Measurements from ENCODE around the gene NOL6.

Gene NOL6

DNA sequence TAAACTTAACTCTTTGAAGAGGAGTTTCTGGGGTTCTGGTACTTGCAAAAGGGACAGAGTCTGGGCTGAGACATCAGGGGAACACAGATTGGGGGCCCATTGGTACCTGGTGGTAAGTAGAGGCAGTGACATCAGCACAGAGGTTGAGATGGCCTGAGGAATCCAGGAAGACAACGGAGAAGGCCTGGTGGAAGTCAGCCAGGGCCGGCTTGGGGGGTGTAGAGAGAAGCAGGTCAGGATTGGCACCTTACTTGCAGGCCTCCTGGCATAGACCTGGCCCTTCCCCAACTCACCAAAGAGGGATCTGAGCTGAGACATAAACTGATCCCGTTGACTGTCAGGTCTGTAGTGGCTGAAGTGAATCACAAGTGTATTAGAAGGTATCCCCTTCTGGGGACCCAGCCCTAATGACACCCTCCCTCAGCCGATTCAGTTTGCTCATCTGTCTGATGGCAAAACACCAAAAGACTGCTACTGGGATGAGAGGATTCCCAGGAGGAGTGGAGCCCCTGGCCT is 5.5 kb downstream of the NOL6 start:
- no peak for DNase-seq (ENCODE audit: low read depth in 2 of 2)
- TF ChIP-seq, protein P1, sequence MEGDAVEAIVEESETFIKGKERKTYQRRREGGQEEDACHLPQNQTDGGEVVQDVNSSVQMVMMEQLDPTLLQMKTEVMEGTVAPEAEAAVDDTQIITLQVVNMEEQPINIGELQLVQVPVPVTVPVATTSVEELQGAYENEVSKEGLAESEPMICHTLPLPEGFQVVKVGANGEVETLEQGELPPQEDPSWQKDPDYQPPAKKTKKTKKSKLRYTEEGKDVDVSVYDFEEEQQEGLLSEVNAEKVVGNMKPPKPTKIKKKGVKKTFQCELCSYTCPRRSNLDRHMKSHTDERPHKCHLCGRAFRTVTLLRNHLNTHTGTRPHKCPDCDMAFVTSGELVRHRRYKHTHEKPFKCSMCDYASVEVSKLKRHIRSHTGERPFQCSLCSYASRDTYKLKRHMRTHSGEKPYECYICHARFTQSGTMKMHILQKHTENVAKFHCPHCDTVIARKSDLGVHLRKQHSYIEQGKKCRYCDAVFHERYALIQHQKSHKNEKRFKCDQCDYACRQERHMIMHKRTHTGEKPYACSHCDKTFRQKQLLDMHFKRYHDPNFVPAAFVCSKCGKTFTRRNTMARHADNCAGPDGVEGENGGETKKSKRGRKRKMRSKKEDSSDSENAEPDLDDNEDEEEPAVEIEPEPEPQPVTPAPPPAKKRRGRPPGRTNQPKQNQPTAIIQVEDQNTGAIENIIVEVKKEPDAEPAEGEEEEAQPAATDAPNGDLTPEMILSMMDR (IDR thresholded peaks at IDR 0.05; ENCODE audit: low read depth, low read length): no peak
- no peak overlapping the region for H3K4me3 ChIP-seq (replicated peaks in 1 of 2; ENCODE audit: low read depth in 2 of 2, low read length in 2 of 2)

DNA sequence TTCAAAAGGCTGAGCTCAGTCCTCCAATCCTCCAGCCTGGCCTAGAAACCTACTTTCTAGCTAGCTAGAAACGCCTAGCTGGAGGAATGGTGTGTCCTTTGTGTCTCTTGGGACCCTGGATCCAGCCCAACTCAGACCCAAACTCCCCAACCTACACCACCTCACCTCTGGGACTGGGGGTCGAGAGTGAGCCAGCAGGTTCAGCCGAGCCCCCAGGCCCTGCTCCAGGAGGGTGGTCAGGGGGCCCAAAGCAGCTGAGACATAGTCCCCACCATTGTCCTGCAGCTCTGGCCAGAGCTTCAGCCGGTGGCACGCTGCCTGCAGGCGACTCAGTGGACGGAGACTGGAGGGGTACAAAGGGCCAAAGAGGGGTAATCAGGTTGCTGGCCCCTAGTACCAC is 6.2 kb downstream of the NOL6 start:
- no peak overlapping the region for H3K4me3 ChIP-seq (replicated peaks in 1 of 2; ENCODE audit: low read depth in 2 of 2, low read length in 2 of 2)
- TF ChIP-seq, protein P1 (IDR thresholded peaks at IDR 0.05; ENCODE audit: low read depth, low read length): no peak
- DNase-seq (ENCODE audit: low read depth in 2 of 2): no peak

DNA sequence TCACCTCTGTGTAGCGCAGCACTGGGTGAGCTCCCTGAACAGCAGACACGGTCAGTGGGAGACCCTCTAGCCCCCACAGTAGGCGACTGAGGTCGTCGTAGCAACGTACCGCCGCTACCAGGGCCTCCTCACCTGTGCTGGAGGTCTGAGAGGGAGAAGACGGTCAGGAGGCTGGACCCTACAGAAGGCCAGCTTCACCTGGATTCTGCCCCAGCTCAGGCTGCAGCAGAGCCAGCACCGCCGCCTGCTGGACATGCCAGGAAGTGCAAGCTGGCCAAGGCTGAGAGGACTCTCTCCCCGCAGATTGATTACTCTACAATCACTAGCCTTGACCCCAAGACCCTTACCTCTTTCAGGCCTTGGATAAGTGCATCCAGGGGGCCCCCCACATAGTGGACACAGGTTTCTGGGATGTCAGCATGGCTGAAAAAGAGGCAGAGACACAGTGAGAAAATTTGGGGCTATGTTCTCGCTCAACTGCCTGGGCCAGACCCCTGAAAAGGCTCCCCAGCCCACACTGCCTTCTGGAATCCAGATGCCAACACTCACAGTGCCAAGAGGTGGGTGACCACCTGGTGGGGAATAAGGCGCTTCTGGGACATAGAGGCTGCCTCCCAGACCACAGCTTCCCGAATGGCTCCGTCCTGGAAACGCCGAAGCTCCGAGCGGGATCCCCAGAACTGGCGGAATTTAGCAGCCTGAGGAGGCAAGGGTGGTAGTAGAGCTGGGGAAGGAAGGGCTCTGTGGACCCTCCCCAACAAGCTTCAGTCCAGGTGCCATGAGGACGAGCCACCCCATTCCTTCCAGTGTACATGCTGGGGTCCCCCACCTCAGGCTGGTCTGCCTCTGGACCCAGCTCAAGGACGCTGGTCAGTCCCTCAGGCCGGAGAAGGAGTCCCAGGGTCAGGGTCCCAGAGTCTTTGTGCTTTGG is 6.9 kb downstream of the NOL6 start:
- DNase-seq (ENCODE audit: low read depth in 2 of 2): peak; percentile 37 to 51
- TF ChIP-seq, protein P1 (IDR thresholded peaks at IDR 0.05; ENCODE audit: low read depth, low read length): peak; percentile 99
- no peak overlapping the region for H3K4me3 ChIP-seq (replicated peaks in 1 of 2; ENCODE audit: low read depth in 2 of 2, low read length in 2 of 2)

DNA sequence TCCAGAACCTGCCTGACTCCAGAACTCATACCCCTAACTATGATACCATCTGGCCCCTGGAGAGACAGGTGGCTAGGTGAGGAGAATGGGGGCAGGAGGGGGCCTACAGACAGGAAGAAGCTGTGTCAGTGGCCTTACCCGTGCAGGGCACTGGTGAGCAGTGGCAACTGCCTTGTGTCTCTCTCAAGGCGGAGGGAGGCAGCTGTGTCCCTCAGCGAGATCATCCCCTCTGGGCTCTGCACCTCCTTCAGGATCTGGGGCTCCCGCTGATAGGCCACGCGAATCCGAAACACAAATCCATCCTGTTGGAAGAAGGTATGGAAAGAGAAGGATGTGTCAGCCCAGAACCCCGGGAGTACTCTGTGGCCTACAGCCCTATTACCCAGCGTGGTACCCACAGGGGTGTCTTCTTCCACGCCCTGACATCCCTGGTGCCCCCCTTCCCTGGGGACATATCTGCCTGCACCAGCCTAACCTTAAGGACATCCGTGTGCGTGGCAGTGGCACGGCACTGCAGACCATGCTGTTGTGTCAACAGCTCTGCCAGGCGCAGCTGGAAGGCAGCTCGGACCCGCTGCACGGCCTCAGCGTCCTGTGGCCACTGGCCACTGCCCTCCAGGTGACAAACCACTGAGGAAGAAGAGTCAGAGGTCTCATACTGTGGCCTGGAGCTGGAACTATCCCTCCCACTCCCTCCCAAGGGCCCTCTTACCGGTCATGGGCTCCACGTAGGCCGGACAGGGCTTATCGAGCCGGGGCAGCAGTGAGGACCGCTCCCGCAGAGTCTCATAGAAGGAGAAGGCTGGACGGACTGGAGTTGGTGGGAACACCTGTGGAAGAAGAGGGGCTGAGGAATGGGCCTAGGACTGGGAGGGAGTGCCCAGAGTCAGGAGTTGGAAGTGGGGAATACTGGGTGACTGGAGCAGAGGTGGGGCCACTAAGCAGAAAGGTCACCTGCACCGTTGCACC is 7.8 kb downstream of the NOL6 start:
- no peak overlapping the region for H3K4me3 ChIP-seq (replicated peaks in 1 of 2; ENCODE audit: low read depth in 2 of 2, low read length in 2 of 2)
- TF ChIP-seq, protein P1 (IDR thresholded peaks at IDR 0.05; ENCODE audit: low read depth, low read length): no peak
- DNase-seq (ENCODE audit: low read depth in 2 of 2): no peak

DNA sequence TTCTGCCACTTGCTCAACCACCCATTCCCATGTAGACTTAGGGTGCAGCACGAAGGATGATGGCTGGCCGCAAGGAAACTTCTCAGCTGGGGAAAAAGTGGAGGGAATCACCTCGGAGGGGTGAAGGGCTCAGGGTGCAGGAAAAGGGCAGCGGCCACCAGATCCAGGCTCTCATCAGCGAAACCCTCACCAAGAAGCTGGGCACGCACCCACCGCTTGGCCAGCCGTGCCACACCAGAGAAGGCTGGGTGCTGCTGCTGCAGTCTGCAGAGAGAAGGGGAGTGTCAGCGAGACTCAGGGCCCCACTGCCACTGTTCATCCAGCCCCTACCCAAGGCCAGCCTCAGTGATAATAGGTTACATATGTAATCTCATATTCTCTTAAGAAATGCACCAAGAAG is 8.6 kb downstream of the NOL6 start:
- TF ChIP-seq, protein P1 (IDR thresholded peaks at IDR 0.05; ENCODE audit: low read depth, low read length): no peak
- no peak for DNase-seq (ENCODE audit: low read depth in 2 of 2)
- no peak overlapping the region for H3K4me3 ChIP-seq (replicated peaks in 1 of 2; ENCODE audit: low read depth in 2 of 2, low read length in 2 of 2)

DNA sequence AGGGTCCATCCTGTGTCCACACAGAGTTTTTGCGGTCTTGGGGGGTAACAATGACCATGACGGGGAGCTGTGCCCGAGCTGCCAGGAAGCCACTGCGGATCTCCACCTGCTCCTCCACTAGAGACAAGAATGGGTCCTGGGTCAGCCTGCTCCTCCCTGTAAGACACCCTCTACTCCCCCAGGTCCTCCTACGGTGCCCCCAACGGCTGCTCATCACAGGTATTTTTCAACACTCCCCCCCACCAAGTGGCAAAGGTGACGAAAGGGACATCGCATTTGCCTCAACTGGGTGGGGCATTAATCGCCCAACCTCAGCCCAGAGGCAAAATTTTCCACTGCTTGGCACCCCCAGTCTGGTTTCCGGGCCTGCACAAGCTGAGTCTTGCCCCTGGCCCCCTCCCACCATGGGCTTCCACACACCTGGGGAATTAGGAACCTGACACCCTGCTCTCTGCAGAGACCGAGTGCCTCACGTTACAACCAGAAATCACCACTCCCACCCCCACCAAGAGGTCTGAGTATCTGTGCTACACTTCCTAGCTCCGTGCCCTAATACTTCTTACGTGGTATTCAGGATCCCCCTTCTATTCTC is 9.6 kb downstream of the NOL6 start:
- TF ChIP-seq, protein P1 (IDR thresholded peaks at IDR 0.05; ENCODE audit: low read depth, low read length): no peak
- no peak overlapping the region for H3K4me3 ChIP-seq (replicated peaks in 1 of 2; ENCODE audit: low read depth in 2 of 2, low read length in 2 of 2)
- no peak for DNase-seq (ENCODE audit: low read depth in 2 of 2)
